WI38 (cell line): Measurements from ENCODE around the gene A1BG.

ENCODE experiments used
- H3K4me3 ChIP-seq: 2 replicates; pipeline ENCODE4 v1.5.1; 2011; ENCODE audit warnings: low read depth, mild to moderate bottlenecking, control low read depth, low read length
- TF ChIP-seq, protein P1 (sequence below): IDR thresholded peaks from 2 replicates; pipeline ENCODE4 v1.5.1; 2012; ENCODE audit warnings: low read depth, mild to moderate bottlenecking, control low read depth, low read length

Gene A1BG

DNA sequence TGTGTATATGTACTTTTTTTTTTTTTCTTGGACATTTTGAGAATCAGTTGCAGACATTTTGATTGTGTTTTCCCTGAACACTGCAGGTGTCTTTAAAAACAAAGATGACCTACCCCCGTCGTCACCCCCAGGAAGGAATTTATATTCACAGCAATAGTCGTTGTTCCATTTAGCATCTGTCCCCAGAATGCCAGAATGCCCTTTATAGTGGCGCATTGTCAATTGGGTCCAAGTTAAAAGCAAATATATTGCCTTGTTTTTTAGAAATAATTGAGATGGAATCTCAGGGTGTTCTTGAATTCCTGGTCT lies 40.4 kb upstream of the A1BG start:
- H3K4me3 ChIP-seq, result no peak overlapping the region
- TF ChIP-seq, protein P1, sequence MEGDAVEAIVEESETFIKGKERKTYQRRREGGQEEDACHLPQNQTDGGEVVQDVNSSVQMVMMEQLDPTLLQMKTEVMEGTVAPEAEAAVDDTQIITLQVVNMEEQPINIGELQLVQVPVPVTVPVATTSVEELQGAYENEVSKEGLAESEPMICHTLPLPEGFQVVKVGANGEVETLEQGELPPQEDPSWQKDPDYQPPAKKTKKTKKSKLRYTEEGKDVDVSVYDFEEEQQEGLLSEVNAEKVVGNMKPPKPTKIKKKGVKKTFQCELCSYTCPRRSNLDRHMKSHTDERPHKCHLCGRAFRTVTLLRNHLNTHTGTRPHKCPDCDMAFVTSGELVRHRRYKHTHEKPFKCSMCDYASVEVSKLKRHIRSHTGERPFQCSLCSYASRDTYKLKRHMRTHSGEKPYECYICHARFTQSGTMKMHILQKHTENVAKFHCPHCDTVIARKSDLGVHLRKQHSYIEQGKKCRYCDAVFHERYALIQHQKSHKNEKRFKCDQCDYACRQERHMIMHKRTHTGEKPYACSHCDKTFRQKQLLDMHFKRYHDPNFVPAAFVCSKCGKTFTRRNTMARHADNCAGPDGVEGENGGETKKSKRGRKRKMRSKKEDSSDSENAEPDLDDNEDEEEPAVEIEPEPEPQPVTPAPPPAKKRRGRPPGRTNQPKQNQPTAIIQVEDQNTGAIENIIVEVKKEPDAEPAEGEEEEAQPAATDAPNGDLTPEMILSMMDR, result no peak

DNA sequence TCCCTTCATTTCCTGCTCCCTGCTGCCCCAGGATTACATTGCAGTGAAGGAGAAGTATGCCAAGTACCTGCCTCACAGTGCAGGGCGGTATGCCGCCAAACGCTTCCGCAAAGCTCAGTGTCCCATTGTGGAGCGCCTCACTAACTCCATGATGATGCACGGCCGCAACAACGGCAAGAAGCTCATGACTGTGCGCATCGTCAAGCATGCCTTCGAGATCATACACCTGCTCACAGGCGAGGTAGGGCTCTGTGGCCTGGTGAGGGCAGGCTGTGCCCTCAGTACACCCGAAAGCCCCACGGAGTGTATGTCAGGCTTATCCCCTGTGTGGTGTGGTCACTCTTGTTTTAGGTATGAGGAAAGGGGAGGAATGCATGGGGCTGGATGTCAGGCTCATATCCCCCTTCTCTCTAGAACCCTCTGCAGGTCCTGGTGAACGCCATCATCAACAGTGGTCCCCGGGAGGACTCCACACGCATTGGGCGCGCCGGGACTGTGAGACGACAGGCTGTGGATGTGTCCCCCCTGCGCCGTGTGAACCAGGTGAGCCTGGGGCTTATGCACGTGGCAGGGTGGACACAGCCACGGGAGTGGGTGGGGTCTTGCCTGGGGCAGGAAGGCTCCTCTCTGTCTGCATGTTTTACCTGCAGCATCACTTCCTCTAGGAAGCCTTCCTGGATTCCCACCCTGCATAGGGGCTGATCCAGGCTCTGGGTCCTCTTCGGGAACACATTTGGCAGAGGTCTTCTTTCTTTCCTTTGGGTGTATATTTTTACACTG lies 39.8 kb upstream of the A1BG start:
- TF ChIP-seq, protein P1, result no peak
- H3K4me3 ChIP-seq, result no peak overlapping the region

DNA sequence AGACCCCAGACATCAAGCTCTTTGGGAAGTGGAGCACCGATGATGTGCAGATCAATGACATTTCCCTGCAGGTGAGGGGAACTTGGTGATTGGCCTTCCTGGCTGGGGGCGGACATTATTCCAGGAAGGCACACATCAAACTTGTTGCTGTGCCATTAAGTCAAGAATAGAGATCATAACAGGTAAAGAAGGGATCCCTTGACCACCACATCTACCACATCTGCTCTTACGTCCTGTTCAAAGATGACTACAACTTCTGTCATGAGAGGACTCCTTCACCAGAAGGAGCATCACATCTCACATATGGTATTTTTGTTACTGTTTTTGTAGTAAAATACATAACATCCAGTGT lies 34.9 kb upstream of the A1BG start:
- TF ChIP-seq, protein P1, result no peak

DNA sequence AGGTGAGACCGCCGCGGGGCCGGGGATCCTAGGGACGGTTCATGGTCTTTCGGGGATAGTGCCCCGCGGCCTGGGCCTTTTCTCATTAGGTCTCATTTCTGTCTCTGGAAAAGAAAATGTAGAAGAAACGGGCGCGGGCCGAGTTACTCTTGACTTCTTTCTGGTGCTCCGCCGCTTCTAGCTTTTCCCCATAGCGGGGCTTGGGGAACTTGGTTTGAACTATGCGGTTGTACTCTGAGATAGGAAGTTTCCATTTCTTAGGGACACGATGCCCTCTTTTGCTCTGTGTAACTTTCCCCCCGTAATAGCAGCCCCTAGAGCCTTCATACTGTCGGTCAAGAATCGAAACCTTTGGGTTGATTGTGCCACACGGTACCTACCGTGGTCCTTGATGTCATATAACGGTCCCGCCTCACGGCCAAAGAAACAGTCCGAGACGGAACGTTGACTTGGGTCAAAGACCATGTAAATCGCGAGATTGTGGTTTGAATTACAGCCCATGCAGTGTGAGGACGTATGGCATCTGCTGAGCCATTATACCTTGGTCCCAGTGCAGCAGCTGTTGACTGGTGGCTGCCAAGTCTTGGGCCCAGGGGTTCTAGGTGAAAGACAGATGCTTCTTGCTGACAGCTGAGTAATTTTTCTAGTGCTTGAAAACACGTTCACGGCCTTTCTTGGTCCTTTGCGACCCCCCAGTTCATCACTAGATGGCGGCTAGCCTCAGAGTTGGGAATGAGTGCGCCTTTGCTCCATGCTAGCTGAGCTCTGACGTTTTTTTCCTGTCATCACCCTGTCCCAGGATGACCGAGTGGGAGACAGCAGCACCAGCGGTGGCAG lies 34.3 kb upstream of the A1BG start:
- peak overlapping the region; percentile 97 for H3K4me3 ChIP-seq
- TF ChIP-seq, protein P1, result no peak

More for the DNA sequence above, 34.9 kb upstream of the A1BG start:
- H3K4me3 ChIP-seq, result peak overlapping the region; percentile 97

DNA sequence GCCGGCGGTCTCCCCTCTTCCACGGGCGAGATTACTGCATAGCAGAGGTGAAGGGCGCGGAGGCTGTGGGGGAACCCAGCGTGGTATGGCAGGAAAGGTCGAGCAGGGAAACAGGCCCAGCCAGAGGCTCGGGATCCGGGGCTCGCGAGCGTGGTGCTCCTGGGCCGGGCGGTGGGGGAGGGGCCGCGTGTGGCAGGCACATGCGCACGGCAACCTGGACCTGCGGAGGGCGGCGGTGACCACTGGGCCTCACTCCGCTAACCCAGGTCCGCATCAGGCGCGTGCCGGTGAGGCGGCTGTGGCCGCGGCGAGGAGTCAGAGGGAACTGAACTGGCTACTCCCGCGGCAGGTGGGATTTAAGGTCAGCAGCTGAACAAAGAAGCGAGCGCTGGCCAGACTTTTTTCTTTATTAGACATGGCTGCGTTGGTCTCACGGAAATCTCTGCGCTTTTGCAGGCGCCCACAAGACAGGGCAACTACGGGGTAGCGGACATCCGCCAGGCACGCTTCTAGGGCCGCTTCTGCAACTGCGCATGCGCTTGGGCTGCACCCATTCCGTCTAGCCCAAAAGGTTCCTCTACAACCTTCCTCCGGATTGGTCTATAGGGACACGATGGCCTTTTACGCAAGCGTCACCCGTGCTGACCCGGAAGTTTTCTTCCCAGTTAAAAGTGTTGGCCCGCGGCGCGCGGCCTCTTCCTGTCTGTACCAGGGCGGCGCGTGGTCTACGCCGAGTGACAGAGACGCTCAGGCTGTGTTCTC lies 33.5 kb upstream of the A1BG start, which contains the start of gene RPS5:
Gene RPS5 (plus strand): TSS at position 694 of the 762 bp plus-strand sequence. CDS start 869 bp downstream, outside the sequence.
- peak within 1 kb of the TSS; percentile 97 for H3K4me3 ChIP-seq
- TF ChIP-seq, protein P1, result no peak

DNA sequence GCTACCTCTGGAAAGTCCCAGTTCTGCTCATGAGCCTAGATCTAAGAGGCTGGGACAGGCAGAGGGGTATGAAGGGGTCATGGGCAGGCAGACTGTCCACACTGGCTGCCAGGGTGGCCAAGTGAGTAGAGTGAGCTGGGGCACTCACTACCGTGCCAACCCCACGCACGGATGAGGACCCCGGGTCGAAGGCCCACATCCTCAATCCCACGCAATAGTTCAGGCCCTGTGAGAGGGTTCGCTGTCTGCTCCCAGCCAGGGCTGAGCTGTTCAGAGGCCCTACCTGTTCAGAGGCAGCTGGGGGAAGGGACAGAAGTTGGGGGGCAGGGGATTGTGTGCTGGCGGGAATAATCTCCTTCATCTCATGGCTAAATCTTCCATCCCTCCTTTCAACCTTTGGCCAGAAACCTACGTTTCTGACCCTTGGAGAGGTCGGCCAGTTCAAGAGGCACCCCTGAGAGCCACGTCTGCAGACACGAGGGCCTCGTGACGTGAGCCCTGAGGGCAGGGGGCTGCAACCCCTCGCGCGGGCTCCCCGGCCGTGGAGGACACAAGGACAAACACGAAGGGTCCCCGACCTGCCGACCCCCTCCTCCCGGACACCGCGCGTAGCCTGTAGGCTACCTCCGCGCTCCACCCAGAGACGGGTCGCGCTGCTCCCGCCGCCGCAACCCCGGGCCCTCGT lies 32.7 kb upstream of the A1BG start:
- peak overlapping the region; percentile 97 for H3K4me3 ChIP-seq
- TF ChIP-seq, protein P1, result no peak
